Measurements from ENCODE around the gene IL10RB.
"Not testable (repeated sequence)": the region's sequence is repeated elsewhere in the genome, so short reads cannot be mapped to it uniquely, and the experiment has no call there.

The IL10RB gene

DNA sequence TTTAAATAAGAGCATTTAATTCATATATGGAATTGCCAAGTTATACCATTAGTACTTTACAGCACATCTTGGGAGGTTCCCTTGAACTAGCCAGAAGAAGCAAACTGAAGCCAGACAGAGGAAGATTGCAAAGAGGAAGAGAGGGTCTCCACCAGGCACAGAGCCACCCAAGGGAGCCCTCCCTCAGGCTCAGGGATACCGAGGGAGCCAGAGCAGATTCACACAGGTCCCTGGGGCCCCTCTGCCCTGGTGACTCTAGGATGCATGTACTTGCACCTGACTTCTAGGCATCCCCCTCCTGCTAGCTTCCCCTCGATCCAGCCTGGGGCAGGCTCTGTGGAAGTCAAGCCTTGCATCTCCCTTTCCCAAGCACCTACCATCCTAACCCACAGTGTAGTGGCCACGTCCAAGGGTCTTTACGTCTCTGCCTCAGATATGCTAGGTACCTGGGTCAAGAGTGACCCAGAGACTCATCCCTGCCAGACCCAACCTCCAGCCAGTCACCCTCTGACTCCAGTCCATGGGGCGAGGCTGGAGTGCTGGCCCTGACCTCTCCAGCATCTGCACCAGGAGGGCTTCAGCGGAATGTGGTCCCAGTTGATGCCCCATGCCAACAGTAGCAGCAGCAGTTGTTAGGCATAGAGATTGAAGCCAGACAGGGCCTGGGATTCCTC lies 30.0 kb upstream of the IL10RB start:
- Mint-ChIP-seq H3K4me1 (ENCODE audit: low read depth) (peaks cover 70% of the 10 kb centered on the region), H3K9me3 (no peaks in the 10 kb centered on the region), H3K4me3 (peak overlapping the region; percentile 39), H3K27ac (peak overlapping the region; percentile 89), H3K27me3 (ENCODE audit: low read depth) (no peaks in the 10 kb centered on the region), H3K36me3 (ENCODE audit: low read depth) (peaks cover 57% of the 10 kb centered on the region)
- DNase-seq (ENCODE audit: low spot score) = no peak

DNA sequence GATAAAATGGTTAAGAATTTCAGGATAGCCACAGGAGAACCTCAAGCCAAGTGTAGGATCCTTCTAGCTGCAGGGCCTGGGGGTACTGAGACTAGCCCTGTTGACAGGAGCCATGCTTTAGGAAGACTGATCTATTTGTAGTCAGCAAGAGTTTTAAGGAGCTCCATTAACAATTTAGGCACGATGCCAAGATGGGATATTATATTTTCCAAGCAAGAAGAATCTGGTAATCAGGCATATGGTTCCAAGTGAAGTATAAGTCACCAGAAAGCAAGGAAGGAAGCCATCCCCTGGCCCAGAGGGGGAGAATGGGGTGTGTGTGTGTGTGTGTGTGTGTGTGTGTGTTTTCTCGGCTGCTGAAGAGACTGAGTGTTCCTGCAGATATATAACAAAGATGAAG lies 29.4 kb upstream of the IL10RB start:
- H3K4me3 Mint-ChIP-seq = peak overlapping the region; percentile 39
- no peaks in the 10 kb centered on the region for H3K9me3 Mint-ChIP-seq
- peak overlapping the region; percentile 89 for H3K27ac Mint-ChIP-seq
- H3K27me3 Mint-ChIP-seq (ENCODE audit: low read depth) = no peaks in the 10 kb centered on the region
- H3K36me3 Mint-ChIP-seq (ENCODE audit: low read depth) = peaks cover 58% of the 10 kb centered on the region
- DNase-seq (ENCODE audit: low spot score) = no peak
- H3K4me1 Mint-ChIP-seq (ENCODE audit: low read depth) = peaks cover 72% of the 10 kb centered on the region

DNA sequence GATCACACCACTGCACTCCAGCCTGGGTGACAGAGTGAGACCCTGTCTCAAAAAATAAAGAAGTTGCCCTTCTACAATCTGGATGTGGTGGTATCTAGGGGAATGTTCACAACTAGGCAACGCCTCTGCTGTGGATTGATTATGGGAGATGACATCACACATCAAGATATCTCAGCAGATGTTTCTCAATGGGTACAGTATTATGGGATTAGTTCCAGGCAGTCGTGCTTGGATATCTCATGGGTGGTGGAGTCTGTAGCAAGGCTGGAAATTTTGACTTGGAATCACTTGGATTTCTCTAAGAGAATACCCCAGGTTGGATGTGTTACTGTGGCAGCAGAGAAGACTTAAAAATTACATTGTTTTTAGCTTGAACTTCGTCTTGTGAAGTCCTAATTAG lies 28.7 kb upstream of the IL10RB start:
- Mint-ChIP-seq H3K9me3 (no peaks in the 10 kb centered on the region), H3K27ac (peak overlapping the region; percentile 89), H3K4me3 (peak overlapping the region; percentile 71), H3K4me1 (ENCODE audit: low read depth) (peaks cover 72% of the 10 kb centered on the region), H3K27me3 (ENCODE audit: low read depth) (no peaks in the 10 kb centered on the region), H3K36me3 (ENCODE audit: low read depth) (peaks cover 62% of the 10 kb centered on the region)
- DNase-seq (ENCODE audit: low spot score) = no peak

DNA sequence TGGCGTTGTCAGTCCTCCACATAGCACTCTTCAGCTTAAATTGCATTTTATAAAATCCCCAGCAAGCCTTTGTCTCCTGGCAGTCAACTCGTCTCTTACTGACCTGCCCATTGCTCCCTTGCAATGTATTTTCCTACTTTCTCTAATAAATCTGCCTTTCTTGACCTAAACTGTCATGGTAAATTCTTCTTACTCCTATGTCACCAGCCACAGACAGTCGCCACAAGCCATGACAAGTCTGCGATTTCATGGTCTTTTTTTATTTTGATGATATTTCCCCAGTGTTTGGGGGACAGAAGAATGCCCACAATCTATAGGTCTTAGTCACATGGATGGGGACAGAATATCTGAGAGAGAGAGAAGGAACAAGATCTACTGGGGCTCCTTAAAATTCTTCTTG lies 28.0 kb upstream of the IL10RB start:
- H3K4me3 Mint-ChIP-seq = peak overlapping the region; percentile 71
- H3K4me1 Mint-ChIP-seq (ENCODE audit: low read depth) = peaks cover 66% of the 10 kb centered on the region
- H3K9me3 Mint-ChIP-seq = no peaks in the 10 kb centered on the region
- H3K27me3 Mint-ChIP-seq (ENCODE audit: low read depth) = no peaks in the 10 kb centered on the region
- peak; percentile 42 for DNase-seq (ENCODE audit: low spot score)
- peak overlapping the region; percentile 89 for H3K27ac Mint-ChIP-seq
- H3K36me3 Mint-ChIP-seq (ENCODE audit: low read depth) = peaks cover 58% of the 10 kb centered on the region

DNA sequence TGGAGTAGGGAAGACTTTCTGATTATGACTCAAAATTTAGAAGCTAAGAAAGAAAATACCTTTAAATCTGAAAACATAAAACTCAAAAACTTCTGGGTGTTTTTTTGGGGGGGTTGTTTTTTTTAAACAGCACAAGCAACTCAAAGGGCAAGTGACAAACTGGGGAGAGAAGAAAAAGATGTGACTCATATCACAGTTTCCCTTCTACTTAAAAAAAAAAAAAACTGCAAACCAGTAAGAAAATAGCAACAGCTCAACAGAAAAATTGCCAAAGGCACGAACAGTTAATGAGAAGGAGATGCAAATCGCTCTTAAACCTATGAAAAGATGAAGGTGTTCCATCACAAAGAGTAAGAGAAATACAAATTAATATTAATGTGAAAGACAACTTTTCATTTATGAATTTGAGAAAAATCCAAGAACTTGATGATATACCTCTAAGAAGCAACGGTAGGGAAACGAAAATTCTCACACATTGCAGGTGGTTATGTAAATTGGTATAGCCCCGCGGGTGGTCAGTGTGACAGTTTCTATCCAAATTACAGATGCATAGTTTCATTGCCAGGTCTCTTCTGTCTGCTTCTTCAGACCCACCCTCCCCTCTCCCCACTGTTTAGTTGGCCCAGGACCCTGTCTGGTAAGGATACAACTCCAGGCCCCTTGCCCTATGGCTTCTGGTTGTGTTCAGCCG lies 27.5 kb upstream of the IL10RB start:
- DNase-seq (ENCODE audit: low spot score) = no peak

DNA sequence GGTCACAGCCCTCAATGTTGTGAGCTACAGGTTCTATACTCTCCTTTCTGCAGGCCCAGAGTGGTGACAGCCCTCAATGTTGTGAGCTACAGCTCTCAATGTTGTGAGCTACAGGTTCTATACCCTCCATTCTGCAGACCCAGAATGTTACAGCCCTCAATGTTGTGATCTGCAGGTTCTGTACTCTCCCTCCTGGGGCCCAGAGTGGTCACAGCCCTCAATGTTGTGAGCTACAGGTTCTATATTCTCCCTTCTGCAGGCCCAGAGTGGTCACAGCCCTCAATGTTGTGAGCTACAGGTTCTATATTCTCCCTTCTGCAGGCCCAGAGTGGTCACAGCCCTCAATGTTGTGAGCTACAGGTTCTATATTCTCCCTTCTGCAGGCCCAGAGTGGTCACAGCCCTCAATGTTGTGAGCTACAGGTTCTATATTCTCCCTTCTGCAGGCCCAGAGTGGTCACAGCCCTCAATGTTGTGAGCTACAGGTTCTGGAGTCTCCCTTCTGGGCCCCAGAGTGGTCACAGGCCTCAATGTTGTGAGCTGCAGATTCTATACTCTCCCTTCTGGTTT lies 26.5 kb upstream of the IL10RB start:
- peaks cover 59% of the 10 kb centered on the region for H3K36me3 Mint-ChIP-seq (ENCODE audit: low read depth)
- H3K4me1 Mint-ChIP-seq (ENCODE audit: low read depth) = peaks cover 66% of the 10 kb centered on the region
- H3K27ac Mint-ChIP-seq = peak overlapping the region; percentile 89
- peak overlapping the region; percentile 71 for H3K4me3 Mint-ChIP-seq
- not testable (repeated sequence) for H3K9me3 Mint-ChIP-seq; H3K27me3 Mint-ChIP-seq (ENCODE audit: low read depth); DNase-seq (ENCODE audit: low spot score)

More for the DNA sequence above, 27.5 kb upstream of the IL10RB start:
- peaks cover 65% of the 10 kb centered on the region for H3K4me1 Mint-ChIP-seq (ENCODE audit: low read depth)
- no peaks in the 10 kb centered on the region for H3K27me3 Mint-ChIP-seq (ENCODE audit: low read depth)
- peak overlapping the region; percentile 89 for H3K27ac Mint-ChIP-seq
- peaks cover 58% of the 10 kb centered on the region for H3K36me3 Mint-ChIP-seq (ENCODE audit: low read depth)
- H3K4me3 Mint-ChIP-seq = peak overlapping the region; percentile 71
- no peaks in the 10 kb centered on the region for H3K9me3 Mint-ChIP-seq

DNA sequence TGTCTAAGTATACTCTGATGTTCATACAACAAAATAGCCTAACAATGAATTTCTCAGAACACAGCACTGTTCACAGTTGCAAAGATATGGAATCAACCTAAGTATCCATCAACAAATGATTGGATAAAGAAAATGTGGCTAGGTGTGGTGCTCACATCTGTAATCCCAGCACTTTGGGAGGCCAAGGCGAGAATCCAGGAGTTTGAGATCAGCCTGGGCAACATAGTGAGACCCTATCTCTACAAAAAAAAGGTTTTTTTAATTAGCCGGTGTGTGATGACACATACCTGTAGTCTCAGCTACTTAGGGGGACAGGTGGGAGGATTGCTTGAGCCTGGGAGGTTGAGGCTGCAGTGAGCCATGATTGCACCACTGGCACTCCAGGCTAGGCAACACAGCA lies 25.8 kb upstream of the IL10RB start:
- peaks cover 66% of the 10 kb centered on the region for H3K36me3 Mint-ChIP-seq (ENCODE audit: low read depth)
- H3K9me3 Mint-ChIP-seq = no peaks in the 10 kb centered on the region
- H3K27ac Mint-ChIP-seq = peak overlapping the region; percentile 61
- peak overlapping the region; percentile 37 for H3K4me3 Mint-ChIP-seq
- peaks cover 69% of the 10 kb centered on the region for H3K4me1 Mint-ChIP-seq (ENCODE audit: low read depth)
- no peak for DNase-seq (ENCODE audit: low spot score)
- H3K27me3 Mint-ChIP-seq (ENCODE audit: low read depth) = no peaks in the 10 kb centered on the region

DNA sequence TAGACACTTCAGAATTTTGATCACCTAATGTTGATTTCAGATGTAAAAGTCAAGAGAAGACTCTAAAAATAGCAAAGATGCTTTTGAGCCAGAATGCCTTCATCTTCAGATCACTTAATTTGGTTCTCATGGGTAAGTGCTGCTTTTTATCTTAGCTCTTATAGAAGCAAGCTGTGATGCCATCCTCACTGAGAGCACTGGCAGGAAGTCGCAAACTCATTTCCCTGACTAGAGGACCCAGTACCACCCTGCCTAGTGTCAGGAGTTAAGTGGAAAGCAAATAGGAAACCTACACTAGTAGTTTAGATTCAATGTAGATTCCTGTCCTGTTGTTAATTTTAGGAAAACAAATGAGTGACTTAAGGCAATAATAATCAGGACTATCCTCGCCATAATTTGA lies 24.3 kb upstream of the IL10RB start:
- no peaks in the 10 kb centered on the region for H3K9me3 Mint-ChIP-seq
- no peaks in the 10 kb centered on the region for H3K27me3 Mint-ChIP-seq (ENCODE audit: low read depth)
- H3K4me1 Mint-ChIP-seq (ENCODE audit: low read depth) = peaks cover 71% of the 10 kb centered on the region
- H3K36me3 Mint-ChIP-seq (ENCODE audit: low read depth) = peaks cover 73% of the 10 kb centered on the region
- H3K4me3 Mint-ChIP-seq = peak overlapping the region; percentile 47
- no peak for DNase-seq (ENCODE audit: low spot score)
- peak overlapping the region; percentile 70 for H3K27ac Mint-ChIP-seq

DNA sequence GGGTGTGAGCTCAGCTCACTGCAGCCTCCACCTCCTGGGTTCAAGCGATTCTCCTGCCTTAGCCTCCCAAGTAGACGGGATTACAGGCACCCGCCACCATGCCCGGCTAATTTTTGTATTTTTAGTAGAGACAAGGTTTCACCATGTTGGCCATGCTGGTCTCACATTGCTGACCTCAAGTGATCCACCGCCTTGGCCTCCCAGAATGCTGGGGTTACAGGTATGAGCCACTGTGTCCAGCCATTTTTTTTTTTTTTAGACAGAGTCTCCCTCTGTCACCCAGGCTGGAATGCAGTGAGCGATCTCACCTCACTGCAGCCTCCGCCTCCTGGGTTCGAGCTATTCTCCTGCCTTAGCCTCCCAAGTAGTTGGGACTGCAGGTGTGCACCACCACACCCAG lies 23.3 kb upstream of the IL10RB start:
- Mint-ChIP-seq H3K36me3 (ENCODE audit: low read depth) (peaks cover 76% of the 10 kb centered on the region), H3K4me1 (ENCODE audit: low read depth) (peaks cover 70% of the 10 kb centered on the region)
- H3K27ac Mint-ChIP-seq; H3K9me3 Mint-ChIP-seq; H3K27me3 Mint-ChIP-seq (ENCODE audit: low read depth); DNase-seq (ENCODE audit: low spot score); H3K4me3 Mint-ChIP-seq: not testable (repeated sequence)

DNA sequence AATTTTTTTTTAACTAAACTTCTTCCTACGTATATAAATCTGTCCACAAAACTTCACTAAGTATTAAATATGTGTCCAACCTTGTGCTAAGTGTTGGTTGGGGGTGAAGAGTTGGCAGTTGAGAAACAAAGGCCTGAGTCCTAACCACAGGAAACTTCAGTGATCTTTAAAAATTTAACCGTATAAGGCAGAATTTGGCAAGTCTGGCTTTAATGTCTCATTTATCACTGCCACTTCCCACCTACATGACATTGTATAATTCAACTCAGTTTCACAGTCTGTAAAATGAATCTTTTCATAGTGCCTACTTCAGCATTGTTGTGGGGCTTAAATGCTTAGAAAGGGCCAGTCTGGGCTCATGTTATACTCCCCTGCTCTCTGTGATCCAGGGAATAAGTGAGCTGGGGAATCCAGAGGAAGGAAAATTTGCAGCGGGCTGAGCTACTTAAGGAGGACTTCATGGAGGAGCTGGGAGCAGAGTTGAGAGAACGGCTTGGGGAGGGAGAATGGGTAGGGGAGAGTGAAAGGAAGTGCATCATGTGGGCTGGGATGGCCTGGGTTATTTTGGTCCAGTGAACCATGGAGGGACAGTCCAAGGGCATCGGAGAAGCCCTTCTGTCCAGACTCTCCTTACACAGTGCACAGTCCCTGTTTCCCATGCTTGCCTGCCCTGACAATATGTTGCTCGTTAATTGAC lies 21.9 kb upstream of the IL10RB start:
- Mint-ChIP-seq H3K27me3 (ENCODE audit: low read depth) (no peaks in the 10 kb centered on the region), H3K36me3 (ENCODE audit: low read depth) (peaks cover 78% of the 10 kb centered on the region), H3K27ac (peak overlapping the region; percentile 92), H3K4me1 (ENCODE audit: low read depth) (peaks cover 65% of the 10 kb centered on the region), H3K4me3 (peak overlapping the region; percentile 76), H3K9me3 (no peaks in the 10 kb centered on the region)
- no peak for DNase-seq (ENCODE audit: low spot score)

DNA sequence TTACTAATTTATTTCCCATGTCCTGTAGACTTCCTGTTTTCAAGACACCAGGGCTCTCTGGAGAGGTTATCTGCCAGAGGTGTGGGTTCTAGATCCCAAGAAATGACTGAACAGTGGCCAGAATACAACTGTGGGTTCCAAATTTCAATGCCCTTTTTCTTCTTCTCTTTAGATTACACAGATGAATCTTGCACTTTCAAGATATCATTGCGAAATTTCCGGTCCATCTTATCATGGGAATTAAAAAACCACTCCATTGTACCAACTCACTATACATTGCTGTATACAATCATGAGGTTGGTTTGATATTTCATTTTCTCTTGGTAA lies 21.4 kb upstream of the IL10RB start:
- peaks cover 80% of the 10 kb centered on the region for H3K36me3 Mint-ChIP-seq (ENCODE audit: low read depth)
- no peak for DNase-seq (ENCODE audit: low spot score)
- H3K27ac Mint-ChIP-seq = peak overlapping the region; percentile 92
- peak overlapping the region; percentile 76 for H3K4me3 Mint-ChIP-seq
- peaks cover 66% of the 10 kb centered on the region for H3K4me1 Mint-ChIP-seq (ENCODE audit: low read depth)
- H3K27me3 Mint-ChIP-seq (ENCODE audit: low read depth) = no peaks in the 10 kb centered on the region
- H3K9me3 Mint-ChIP-seq = no peaks in the 10 kb centered on the region

DNA sequence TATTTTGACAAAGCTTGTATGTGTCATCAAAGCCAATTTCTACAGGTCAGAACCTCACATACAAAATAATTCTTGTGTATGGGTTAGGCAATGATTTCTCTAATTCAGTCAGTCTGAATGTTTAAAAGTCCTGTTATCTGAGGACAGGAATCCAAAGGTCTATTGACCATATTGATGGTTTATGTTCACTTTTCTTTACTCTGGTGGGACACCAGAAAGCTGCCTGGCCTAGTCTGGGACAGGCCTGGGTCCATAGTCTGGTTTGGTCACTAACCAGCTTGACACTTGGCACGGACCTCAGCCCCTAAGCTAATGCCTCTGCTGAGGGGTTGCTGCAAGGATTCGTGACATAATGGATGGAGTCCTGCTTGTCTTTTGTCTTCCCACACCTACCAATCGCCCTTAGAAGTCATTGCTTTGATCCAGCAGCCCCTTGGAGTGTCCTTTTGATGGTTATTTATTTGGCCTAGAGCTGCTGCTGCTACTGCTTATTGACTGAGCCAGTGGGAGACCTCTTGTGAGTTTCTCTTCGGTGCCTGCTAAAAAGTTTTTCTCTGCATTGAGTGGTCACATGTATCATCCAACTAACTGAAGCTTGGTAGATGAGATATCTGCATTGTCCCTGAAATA lies 20.8 kb upstream of the IL10RB start:
- Mint-ChIP-seq H3K27ac (peak overlapping the region; percentile 92), H3K9me3 (no peaks in the 10 kb centered on the region), H3K27me3 (ENCODE audit: low read depth) (no peaks in the 10 kb centered on the region), H3K4me1 (ENCODE audit: low read depth) (peaks cover 63% of the 10 kb centered on the region), H3K4me3 (peak overlapping the region; percentile 76), H3K36me3 (ENCODE audit: low read depth) (peaks cover 83% of the 10 kb centered on the region)
- DNase-seq (ENCODE audit: low spot score) = no peak

DNA sequence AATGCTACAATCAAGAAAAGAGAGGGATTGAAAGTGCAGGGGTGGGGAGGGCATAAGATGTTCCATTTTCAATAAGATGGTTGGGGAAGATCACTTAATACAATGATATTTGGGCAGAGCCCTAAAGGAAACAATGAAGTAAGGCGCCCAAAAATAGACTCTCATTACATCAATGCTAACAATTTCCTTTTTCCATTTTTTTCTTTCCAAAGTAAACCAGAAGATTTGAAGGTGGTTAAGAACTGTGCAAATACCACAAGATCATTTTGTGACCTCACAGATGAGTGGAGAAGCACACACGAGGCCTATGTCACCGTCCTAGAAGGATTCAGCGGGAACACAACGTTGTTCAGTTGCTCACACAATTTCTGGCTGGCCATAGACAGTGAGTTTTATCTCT lies 19.7 kb upstream of the IL10RB start:
- Mint-ChIP-seq H3K4me1 (ENCODE audit: low read depth) (peaks cover 61% of the 10 kb centered on the region), H3K27me3 (ENCODE audit: low read depth) (no peaks in the 10 kb centered on the region), H3K4me3 (peak overlapping the region; percentile 37), H3K36me3 (ENCODE audit: low read depth) (peaks cover 90% of the 10 kb centered on the region), H3K9me3 (no peaks in the 10 kb centered on the region), H3K27ac (peak overlapping the region; percentile 81)
- DNase-seq (ENCODE audit: low spot score) = no peak

DNA sequence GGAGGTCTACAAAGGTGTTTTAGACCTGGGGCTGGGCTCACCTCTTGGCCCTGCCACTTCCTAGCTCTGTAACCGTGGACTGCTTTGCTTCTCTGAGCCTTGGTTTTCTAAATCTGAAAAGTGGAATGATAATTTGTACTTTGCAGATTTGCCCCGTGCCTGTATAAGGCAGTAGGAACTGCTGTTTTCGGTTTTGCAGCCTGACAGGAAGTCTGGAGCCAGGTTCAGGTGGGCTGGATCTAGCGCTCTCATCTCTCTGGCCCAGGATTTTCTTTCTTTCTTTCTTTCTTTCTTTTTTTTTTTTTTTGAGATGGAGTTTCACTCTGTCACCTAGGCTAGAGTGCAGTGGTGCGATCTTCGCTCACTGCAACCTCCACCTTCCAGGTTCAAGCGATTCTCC lies 19.2 kb upstream of the IL10RB start:
- no peaks in the 10 kb centered on the region for H3K27me3 Mint-ChIP-seq (ENCODE audit: low read depth)
- H3K36me3 Mint-ChIP-seq (ENCODE audit: low read depth) = peaks cover 89% of the 10 kb centered on the region
- DNase-seq (ENCODE audit: low spot score) = no peak
- no peaks in the 10 kb centered on the region for H3K9me3 Mint-ChIP-seq
- peak overlapping the region; percentile 81 for H3K27ac Mint-ChIP-seq
- H3K4me1 Mint-ChIP-seq (ENCODE audit: low read depth) = peaks cover 57% of the 10 kb centered on the region
- H3K4me3 Mint-ChIP-seq = peak overlapping the region; percentile 37

Measured in T-helper 2 cell treated with Interferon-gamma antibody and Interleukin-4, amounts not matched to agents 5 μg/mL and 100 μg/mL, for 36 hours (primary cell).